Neural cell (in vitro differentiated cells): Measurements from ENCODE around the gene HECA. TPM values are rescaled to one million over a fixed set of nuclear protein-coding genes. Genes with fewer than 3 reads are reported as not detected.
"Not testable (repeated sequence)": the region's sequence is repeated elsewhere in the genome, so short reads cannot be mapped to it uniquely, and the experiment has no call there.

Source experiments
- H2AFZ ChIP-seq: fragments of 200-600, 300-800 bp; sonication (generic), shearing (Covaris generic); 2 replicates; pipeline ENCODE4 v1.6.0; 2014; ENCODE audit warnings: low read depth, mild to moderate bottlenecking, antibody characterized with exemption, low read length, moderate library complexity
- H3F3A ChIP-seq: fragments of 200-600 bp; shearing (Covaris generic); 2 replicates; pipeline ENCODE4 v1.6.1; 2016; ENCODE audit warnings: mild to moderate bottlenecking, moderate library complexity, mixed read lengths, antibody characterized with exemption, low read length; ENCODE audit not compliant: insufficient read depth, poor library complexity, severe bottlenecking
- H3K27ac ChIP-seq: fragments of 200-600, 300-800 bp; sonication (generic), shearing (Covaris generic); 2 replicates; pipeline ENCODE4 v1.5.1; 2014; ENCODE audit warnings: mild to moderate bottlenecking, low read length, moderate library complexity
- H3K27me3 ChIP-seq: fragments of 300-800, 200-600 bp; sonication (generic), shearing (Covaris generic); 2 replicates; pipeline ENCODE4 v1.6.0; 2014; ENCODE audit warnings: mild to moderate bottlenecking, low read depth, low read length, moderate library complexity; ENCODE audit not compliant: insufficient read depth
- H3K36me3 ChIP-seq: fragments of 300-800, 200-600 bp; sonication (generic), shearing (Covaris generic); 2 replicates; pipeline ENCODE4 v1.5.1; 2014; ENCODE audit warnings: mild to moderate bottlenecking, antibody characterized with exemption, low read length, moderate library complexity; ENCODE audit not compliant: insufficient read depth
- H3K4me2 ChIP-seq: fragments of 300-800, 200-600 bp; sonication (generic), shearing (Covaris generic); 2 replicates; pipeline ENCODE4 v1.6.0; 2014; ENCODE audit warnings: mild to moderate bottlenecking, low read length
- H3K4me3 ChIP-seq: fragments of 300-800, 200-600 bp; sonication (generic), shearing (Covaris generic); 2 replicates; pipeline ENCODE4 v1.5.1; 2014; ENCODE audit warnings: mild to moderate bottlenecking, low read length, moderate library complexity
- H3K79me2 ChIP-seq: fragments of 200-600 bp; shearing (Covaris generic); replicated peaks from 2 replicates; pipeline ENCODE4 v1.6.0; 2014; ENCODE audit warnings: mild to moderate bottlenecking, low read length, moderate library complexity; ENCODE audit not compliant: insufficient read depth
- H3K9ac ChIP-seq: fragments of 300-800, 200-600 bp; sonication (generic), shearing (Covaris generic); 2 replicates; pipeline ENCODE4 v1.6.1; 2016; ENCODE audit warnings: mild to moderate bottlenecking, low read length, mixed read lengths
- H3K9me2 ChIP-seq: fragments of 200-600 bp; shearing (Covaris generic); 2 replicates; pipeline ENCODE4 v1.6.1; 2016; ENCODE audit warnings: mild to moderate bottlenecking, low read length, mixed read lengths; ENCODE audit not compliant: insufficient read depth
- H3K9me3 ChIP-seq: fragments of 200-600, 300-800 bp; sonication (generic), shearing (Covaris generic); 2 replicates; pipeline ENCODE4 v1.6.1; 2016; ENCODE audit warnings: mild to moderate bottlenecking, mixed run types, low read length, moderate library complexity, mixed read lengths
- H4K20me1 ChIP-seq: fragments of 200-600 bp; shearing (Covaris generic); 2 replicates; pipeline ENCODE4 v1.6.1; 2016; ENCODE audit warnings: mild to moderate bottlenecking, mixed run types; ENCODE audit not compliant: insufficient read depth
- CTCF ChIP-seq: fragments of 450-650 bp; IDR thresholded peaks from 2 replicates; pipeline ENCODE4 v1.5.1; 2014; ENCODE audit warnings: antibody characterized with exemption, mild to moderate bottlenecking, moderate library complexity; ENCODE audit not compliant: poor library complexity, severe bottlenecking
- EP300 ChIP-seq: fragments of 450-650 bp; conservative IDR thresholded peaks from 2 replicates; pipeline ENCODE4 v1.6.1; 2014; ENCODE audit warnings: antibody characterized with exemption, mild to moderate bottlenecking, moderate library complexity; ENCODE audit not compliant: poor library complexity, severe bottlenecking
- EZH2 ChIP-seq: fragments of 200-600, 300-800 bp; shearing (Covaris generic), sonication (generic); IDR thresholded peaks from 2 replicates; pipeline ENCODE4 v1.6.1; 2014; ENCODE audit warnings: antibody characterized with exemption, low read length, borderline replicate concordance, mild to moderate bottlenecking; ENCODE audit not compliant: insufficient read depth, poor library complexity, severe bottlenecking
- MXI1 ChIP-seq: fragments of 450-650 bp; conservative IDR thresholded peaks from 2 replicates; pipeline ENCODE4 v1.6.1; 2014; ENCODE audit warnings: antibody characterized with exemption, mild to moderate bottlenecking; ENCODE audit not compliant: poor library complexity, severe bottlenecking
- POLR2AphosphoS5 ChIP-seq: IDR thresholded peaks from 2 replicates; pipeline ENCODE4 v1.6.1; 2012
- RAD21 ChIP-seq: fragments of 450-650 bp; conservative IDR thresholded peaks from 2 replicates; pipeline ENCODE4 v1.6.1; 2014; ENCODE audit warnings: antibody characterized with exemption, mild to moderate bottlenecking, moderate library complexity
- SMC3 ChIP-seq: fragments of 450-650 bp; conservative IDR thresholded peaks from 2 replicates; pipeline ENCODE4 v1.6.1; 2014; ENCODE audit warnings: antibody characterized with exemption, mild to moderate bottlenecking, moderate library complexity; ENCODE audit not compliant: poor library complexity
- TAF1 ChIP-seq: IDR thresholded peaks from 2 replicates; pipeline ENCODE4 v1.6.1; 2012; ENCODE audit warnings: low read depth
- polyA plus RNA-seq: library from polyadenylated mRNA; depleted of rRNA; stranded (reverse); fragments of >200 nt; gene quantifications from 2 replicates; pipeline ENCODE4 v1.2.3, GENCODE V29; 2014
- TF ChIP-seq, protein P1 (sequence below): IDR thresholded peaks from 2 replicates; pipeline ENCODE4 v1.6.1; 2012; ENCODE audit warnings: borderline replicate concordance

HECA gene
- polyA plus RNA-seq, 1 donor from 2014 or later, result 20.2 TPM

DNA sequence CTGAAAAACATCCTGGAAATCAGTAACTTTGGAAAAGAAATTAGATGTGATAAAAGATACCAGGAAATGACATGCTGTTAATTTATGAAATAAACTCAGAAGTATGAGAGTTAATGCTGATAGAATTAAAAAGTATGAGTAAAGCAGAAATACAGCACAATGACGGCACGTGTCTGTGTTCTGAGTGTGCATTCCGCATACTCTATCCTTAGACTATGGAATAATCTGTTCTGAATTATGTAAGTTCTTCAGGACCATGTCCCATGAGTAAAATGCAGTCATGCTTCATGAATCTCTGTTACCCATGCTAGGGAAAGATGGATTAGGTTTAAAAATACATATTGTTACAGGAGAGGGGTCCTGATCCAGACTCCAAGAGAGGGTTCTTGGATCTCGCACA is 21.7 kb downstream of the HECA start:
- no peak for TF ChIP-seq EP300
- TF ChIP-seq EZH2, result no peak
- TF ChIP-seq CTCF, result no peak
- TF ChIP-seq TAF1, result no peak
- TF ChIP-seq POLR2AphosphoS5, result no peak
- TF ChIP-seq MXI1, result no peak
- no peak for TF ChIP-seq RAD21
- Histone ChIP-seq H3K9me2 (no peaks in the 10 kb centered on the region), H3K27ac (no peak overlapping the region), H3K27me3 (no peaks in the 10 kb centered on the region), H3K9me3 (no peaks in the 10 kb centered on the region), H2AFZ (no peak overlapping the region), H3K36me3 (no peaks in the 10 kb centered on the region), H3F3A (no peaks in the 10 kb centered on the region), H3K4me3 (no peak overlapping the region), H3K79me2 (peaks cover 9% of the 10 kb centered on the region), H4K20me1 (no peaks in the 10 kb centered on the region), H3K9ac (no peak overlapping the region), H3K4me2 (no peak overlapping the region)

GRCh38 chr6:139157086-139157485 is 22.2 kb downstream of the HECA start:
- not testable (repeated sequence) for H3K27ac ChIP-seq, H3K36me3 ChIP-seq, H2AFZ ChIP-seq, H3K27me3 ChIP-seq, H3K79me2 ChIP-seq, H3F3A ChIP-seq, H3K9ac ChIP-seq, H4K20me1 ChIP-seq, H3K9me3 ChIP-seq, H3K9me2 ChIP-seq, H3K4me3 ChIP-seq, H3K4me2 ChIP-seq

- no peaks in the 10 kb centered on the region for H3K79me2 ChIP-seq
- no peaks in the 10 kb centered on the region for H3F3A ChIP-seq
- no peaks in the 10 kb centered on the region for H3K36me3 ChIP-seq
- no peak overlapping the region for H3K9ac ChIP-seq
- H3K9me3 ChIP-seq, result no peaks in the 10 kb centered on the region
- no peak for TF ChIP-seq MXI1
- no peak for TF ChIP-seq SMC3
- TF ChIP-seq, protein P1, sequence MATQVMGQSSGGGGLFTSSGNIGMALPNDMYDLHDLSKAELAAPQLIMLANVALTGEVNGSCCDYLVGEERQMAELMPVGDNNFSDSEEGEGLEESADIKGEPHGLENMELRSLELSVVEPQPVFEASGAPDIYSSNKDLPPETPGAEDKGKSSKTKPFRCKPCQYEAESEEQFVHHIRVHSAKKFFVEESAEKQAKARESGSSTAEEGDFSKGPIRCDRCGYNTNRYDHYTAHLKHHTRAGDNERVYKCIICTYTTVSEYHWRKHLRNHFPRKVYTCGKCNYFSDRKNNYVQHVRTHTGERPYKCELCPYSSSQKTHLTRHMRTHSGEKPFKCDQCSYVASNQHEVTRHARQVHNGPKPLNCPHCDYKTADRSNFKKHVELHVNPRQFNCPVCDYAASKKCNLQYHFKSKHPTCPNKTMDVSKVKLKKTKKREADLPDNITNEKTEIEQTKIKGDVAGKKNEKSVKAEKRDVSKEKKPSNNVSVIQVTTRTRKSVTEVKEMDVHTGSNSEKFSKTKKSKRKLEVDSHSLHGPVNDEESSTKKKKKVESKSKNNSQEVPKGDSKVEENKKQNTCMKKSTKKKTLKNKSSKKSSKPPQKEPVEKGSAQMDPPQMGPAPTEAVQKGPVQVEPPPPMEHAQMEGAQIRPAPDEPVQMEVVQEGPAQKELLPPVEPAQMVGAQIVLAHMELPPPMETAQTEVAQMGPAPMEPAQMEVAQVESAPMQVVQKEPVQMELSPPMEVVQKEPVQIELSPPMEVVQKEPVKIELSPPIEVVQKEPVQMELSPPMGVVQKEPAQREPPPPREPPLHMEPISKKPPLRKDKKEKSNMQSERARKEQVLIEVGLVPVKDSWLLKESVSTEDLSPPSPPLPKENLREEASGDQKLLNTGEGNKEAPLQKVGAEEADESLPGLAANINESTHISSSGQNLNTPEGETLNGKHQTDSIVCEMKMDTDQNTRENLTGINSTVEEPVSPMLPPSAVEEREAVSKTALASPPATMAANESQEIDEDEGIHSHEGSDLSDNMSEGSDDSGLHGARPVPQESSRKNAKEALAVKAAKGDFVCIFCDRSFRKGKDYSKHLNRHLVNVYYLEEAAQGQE, result no peak
- TF ChIP-seq TAF1, result no peak
- TF ChIP-seq EZH2, result no peak
- TF ChIP-seq EP300, result no peak
- TF ChIP-seq POLR2AphosphoS5, result no peak
- TF ChIP-seq RAD21, result no peak
- no peak for TF ChIP-seq CTCF
- no peaks in the 10 kb centered on the region for H4K20me1 ChIP-seq
- H3K4me2 ChIP-seq, result no peak overlapping the region
- no peaks in the 10 kb centered on the region for H3K27me3 ChIP-seq
- no peak overlapping the region for H3K27ac ChIP-seq
- H2AFZ ChIP-seq, result no peak overlapping the region
- no peak overlapping the region for H3K4me3 ChIP-seq
- no peaks in the 10 kb centered on the region for H3K9me2 ChIP-seq
Observed at GRCh38 chr6:139159016-139159415, 24.1 kb downstream of the HECA start.
